HEK293 (cell line): ENCODE measurements around the gene AMPD2.

ENCODE experiments used
- CTCF ChIA-PET: fragments of 350-600 bp; formaldehyde crosslinking; extraction: SDS; loops from one replicate; lab custom pipeline; 2021; ENCODE audit warnings: antibody characterized with exemption; lab: Yijun Ruan, JAX
- POLR2A ChIA-PET: fragments of 300-600 bp; formaldehyde crosslinking; extraction: SDS; loops from one replicate; lab custom pipeline; 2020; ENCODE audit warnings: antibody characterized with exemption, inconsistent platforms; lab: Yijun Ruan, JAX
- H3K27ac ChIP-seq: fragments of 200-500 bp; sonication (Bioruptor generic); 2 replicates; pipeline ENCODE4 v1.5.1; 2014; ENCODE audit warnings: low read depth, low read length, control low read depth, inconsistent platforms; ENCODE audit errors: extremely low read depth
- H3K36me3 ChIP-seq, 2 experiments: fragments of 200-500 bp in 1 of 2; sonication (Bioruptor generic) in 1 of 2; 1 replicate in 1 of 2; 2 replicates in 1 of 2; pipeline ENCODE4 v1.5.1; 2014 to 2017; ENCODE audit warnings: inconsistent platforms in 2 of 2, low read length in 2 of 2; ENCODE audit not compliant: control insufficient read depth in 2 of 2, insufficient read depth in 1 of 2
- H3K4me1 ChIP-seq: fragments of 200-500 bp; sonication (Bioruptor generic); 2 replicates; pipeline ENCODE4 v1.5.1; 2014; ENCODE audit warnings: mild to moderate bottlenecking, low read length, inconsistent platforms; ENCODE audit not compliant: control insufficient read depth, insufficient read depth
- H3K4me3 ChIP-seq: 2 replicates; pipeline ENCODE4 v1.5.1; 2011; ENCODE audit warnings: low read depth, mild to moderate bottlenecking, control low read depth, low read length, moderate library complexity
- H3K9me3 ChIP-seq: fragments of 200-500 bp; sonication (Bioruptor generic); 2 replicates; pipeline ENCODE4 v1.5.1; 2014; ENCODE audit warnings: low read depth, low read length, inconsistent platforms; ENCODE audit not compliant: control insufficient read depth, insufficient read depth
- EGR2 ChIP-seq: fragments of 450-650 bp; formaldehyde crosslinking; IDR thresholded peaks from 2 replicates; pipeline ENCODE4 v1.5.1; 2016; ENCODE audit warnings: low read depth, missing biosample characterization, missing genetic modification characterization
- GFI1B ChIP-seq: fragments of 450-650 bp; formaldehyde crosslinking; IDR thresholded peaks from 2 replicates; pipeline ENCODE4 v1.5.1; 2016; ENCODE audit warnings: missing biosample characterization, missing genetic modification characterization
- GLI2 ChIP-seq: fragments of 450-650 bp; formaldehyde crosslinking; IDR thresholded peaks from 2 replicates; pipeline ENCODE4; 2017; ENCODE audit warnings: missing biosample characterization, missing genetic modification characterization, low read depth, borderline replicate concordance
- PRDM1 ChIP-seq: fragments of 450-650 bp; formaldehyde crosslinking; IDR thresholded peaks from 2 replicates; pipeline ENCODE4; 2016; ENCODE audit warnings: missing biosample characterization, missing genetic modification characterization
- SP7 ChIP-seq: fragments of 450-650 bp; formaldehyde crosslinking; IDR thresholded peaks from 2 replicates; pipeline ENCODE4 v1.5.1; 2016; ENCODE audit warnings: missing biosample characterization, missing genetic modification characterization
- ZBTB17 ChIP-seq: fragments of 450-650 bp; formaldehyde crosslinking; IDR thresholded peaks from 2 replicates; pipeline ENCODE4 v1.5.1; 2016; ENCODE audit warnings: missing biosample characterization, missing genetic modification characterization
- ZBTB20 ChIP-seq: fragments of 450-650 bp; formaldehyde crosslinking; IDR thresholded peaks from 2 replicates; pipeline ENCODE4 v1.5.1; 2016; ENCODE audit warnings: missing biosample characterization, missing genetic modification characterization
- ZFHX2 ChIP-seq: fragments of 450-650 bp; formaldehyde crosslinking; conservative IDR thresholded peaks from 2 replicates; pipeline ENCODE4 v1.5.1; 2016; ENCODE audit warnings: missing biosample characterization, missing genetic modification characterization
- ZFP37 ChIP-seq: fragments of 450-650 bp; formaldehyde crosslinking; IDR thresholded peaks from 2 replicates; pipeline ENCODE4 v1.5.1; 2016; ENCODE audit warnings: missing biosample characterization, missing genetic modification characterization
- ZNF184 ChIP-seq: fragments of 450-650 bp; IDR thresholded peaks from 2 replicates; pipeline ENCODE4 v1.5.1; 2018; ENCODE audit warnings: missing biosample characterization, mild to moderate bottlenecking, missing genetic modification characterization
- ZNF202 ChIP-seq: fragments of 450-650 bp; formaldehyde crosslinking; IDR thresholded peaks from 2 replicates; pipeline ENCODE4 v1.5.1; 2016; ENCODE audit warnings: missing biosample characterization, missing genetic modification characterization, borderline replicate concordance
- ZNF214 ChIP-seq: fragments of 450-650 bp; formaldehyde crosslinking; IDR thresholded peaks from 2 replicates; pipeline ENCODE4 v1.5.1; 2017; ENCODE audit warnings: missing biosample characterization, mild to moderate bottlenecking, missing genetic modification characterization, borderline replicate concordance
- ZNF335 ChIP-seq: fragments of 450-650 bp; formaldehyde crosslinking; conservative IDR thresholded peaks from 2 replicates; pipeline ENCODE4 v1.5.1; 2016; ENCODE audit warnings: missing biosample characterization, missing genetic modification characterization
- ZNF544 ChIP-seq: fragments of 450-650 bp; formaldehyde crosslinking; IDR thresholded peaks from 2 replicates; pipeline ENCODE4 v1.5.0; 2017; ENCODE audit warnings: missing biosample characterization, missing genetic modification characterization
- ZNF600 ChIP-seq: fragments of 450-650 bp; formaldehyde crosslinking; IDR thresholded peaks from 2 replicates; pipeline ENCODE4 v1.5.1; 2016; ENCODE audit warnings: missing biosample characterization, missing genetic modification characterization
- ZNF654 ChIP-seq: fragments of 450-650 bp; formaldehyde crosslinking; IDR thresholded peaks from 2 replicates; pipeline ENCODE4 v1.5.1; 2016; ENCODE audit warnings: low read depth, missing biosample characterization, missing genetic modification characterization
- ZNF660 ChIP-seq: fragments of 450-650 bp; IDR thresholded peaks from 2 replicates; pipeline ENCODE4 v1.5.1; 2018; ENCODE audit warnings: missing biosample characterization, mild to moderate bottlenecking, missing genetic modification characterization
- ZNF701 ChIP-seq: fragments of 450-650 bp; formaldehyde crosslinking; IDR thresholded peaks from 2 replicates; pipeline ENCODE4 v1.5.1; 2016; ENCODE audit warnings: missing biosample characterization, missing genetic modification characterization
- TF ChIP-seq, protein P1 (sequence below): fragments of 450-650 bp; IDR thresholded peaks from 2 replicates; pipeline ENCODE4 v1.5.1; 2018; ENCODE audit warnings: missing biosample characterization, mild to moderate bottlenecking, missing genetic modification characterization
- TF ChIP-seq, protein P2 (sequence below): fragments of 450-650 bp; formaldehyde crosslinking; IDR thresholded peaks from 2 replicates; pipeline ENCODE4 v1.5.1; 2016; ENCODE audit warnings: missing biosample characterization, missing genetic modification characterization
- TF ChIP-seq, protein P3 (sequence below): fragments of 450-650 bp; formaldehyde crosslinking; IDR thresholded peaks from 2 replicates; pipeline ENCODE4 v1.5.1; 2016; ENCODE audit warnings: missing biosample characterization, missing genetic modification characterization
- TF ChIP-seq, protein P4 (sequence below): fragments of 450-650 bp; formaldehyde crosslinking; IDR thresholded peaks from 2 replicates; pipeline ENCODE4 v1.5.1; 2016; ENCODE audit warnings: missing biosample characterization, missing genetic modification characterization, low read depth

AMPD2 gene

DNA sequence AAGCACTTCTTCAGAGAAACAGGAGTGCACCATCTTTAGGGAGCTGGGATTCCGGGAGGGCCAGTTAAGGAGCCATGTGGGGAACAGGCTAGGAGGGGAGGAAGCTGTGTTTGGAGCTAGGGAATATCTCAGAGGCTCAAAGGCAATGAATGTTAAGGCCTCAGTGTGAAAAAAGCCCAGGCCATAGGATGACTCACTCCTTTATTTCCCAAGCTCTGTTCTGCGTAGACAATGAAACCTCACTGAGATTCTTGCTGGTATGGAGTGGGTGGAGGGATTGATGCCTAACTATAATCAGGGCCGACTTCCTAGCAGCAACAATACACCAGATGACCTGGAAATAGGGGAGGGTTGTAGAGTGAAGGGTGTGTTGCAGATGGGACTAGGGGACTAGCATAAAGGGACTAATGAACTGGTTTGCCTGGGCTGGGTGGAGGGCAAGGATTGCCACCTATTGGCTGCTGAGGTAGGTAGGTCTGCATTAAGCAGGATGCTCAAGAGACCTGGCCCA is 2.3 kb upstream of the AMPD2 start:
- H3K4me3 ChIP-seq = no peak overlapping the region
- CTCF ChIA-PET = interaction anchor here (0.7 to 1.8 kb wide), 6 partner anchors 12 to 86 kb away, joined by 3 to 10 read pairs (median 6); no protein-coding TSS in a partner anchor
- H3K9me3 ChIP-seq = no peaks in the 10 kb centered on the region
- no peaks in the 10 kb centered on the region for H3K36me3 ChIP-seq
- H3K4me1 ChIP-seq = peaks cover 4% of the 10 kb centered on the region; the same call in 1 of the 2 replicates
- H3K27ac ChIP-seq = no peak overlapping the region
- TF ChIP-seq ZNF544 (tag by site-specific recombination) = no peak
- TF ChIP-seq, protein P1, sequence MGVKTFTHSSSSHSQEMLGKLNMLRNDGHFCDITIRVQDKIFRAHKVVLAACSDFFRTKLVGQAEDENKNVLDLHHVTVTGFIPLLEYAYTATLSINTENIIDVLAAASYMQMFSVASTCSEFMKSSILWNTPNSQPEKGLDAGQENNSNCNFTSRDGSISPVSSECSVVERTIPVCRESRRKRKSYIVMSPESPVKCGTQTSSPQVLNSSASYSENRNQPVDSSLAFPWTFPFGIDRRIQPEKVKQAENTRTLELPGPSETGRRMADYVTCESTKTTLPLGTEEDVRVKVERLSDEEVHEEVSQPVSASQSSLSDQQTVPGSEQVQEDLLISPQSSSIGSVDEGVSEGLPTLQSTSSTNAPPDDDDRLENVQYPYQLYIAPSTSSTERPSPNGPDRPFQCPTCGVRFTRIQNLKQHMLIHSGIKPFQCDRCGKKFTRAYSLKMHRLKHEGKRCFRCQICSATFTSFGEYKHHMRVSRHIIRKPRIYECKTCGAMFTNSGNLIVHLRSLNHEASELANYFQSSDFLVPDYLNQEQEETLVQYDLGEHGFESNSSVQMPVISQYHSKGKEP = no peak
- peak; percentile 40; the same call in 1 of the 2 replicates for TF ChIP-seq EGR2 (tag by site-specific recombination)
- peak; percentile 81 for TF ChIP-seq GFI1B
- TF ChIP-seq ZNF654 (tag by site-specific recombination) = peak; percentile 5; the same call in 1 of the 2 replicates
- TF ChIP-seq ZNF335 (tag by site-specific recombination) = peak; percentile 45; the same call in 1 of the 2 replicates
- TF ChIP-seq SP7 (tag by site-specific recombination) = 0 out of 2 replicates have a peak, but pooled peaks have one; percentile 12
- TF ChIP-seq ZBTB20 (tag by site-specific recombination) = peak; percentile 82
- TF ChIP-seq ZNF202 (tag by site-specific recombination) = no peak
- 0 out of 2 replicates have a peak, but pooled peaks have one; percentile 49 for TF ChIP-seq ZNF660
- no peak for TF ChIP-seq GLI2
- peak; percentile 95 for TF ChIP-seq ZNF600 (tag by site-specific recombination)
- TF ChIP-seq ZFHX2 (tag by site-specific recombination) = peak; percentile 66
- TF ChIP-seq ZBTB17 = peak; percentile 38
- TF ChIP-seq ZFP37 (tag by site-specific recombination) = 0 out of 2 replicates have a peak, but pooled peaks have one; percentile 36
- TF ChIP-seq, protein P2, sequence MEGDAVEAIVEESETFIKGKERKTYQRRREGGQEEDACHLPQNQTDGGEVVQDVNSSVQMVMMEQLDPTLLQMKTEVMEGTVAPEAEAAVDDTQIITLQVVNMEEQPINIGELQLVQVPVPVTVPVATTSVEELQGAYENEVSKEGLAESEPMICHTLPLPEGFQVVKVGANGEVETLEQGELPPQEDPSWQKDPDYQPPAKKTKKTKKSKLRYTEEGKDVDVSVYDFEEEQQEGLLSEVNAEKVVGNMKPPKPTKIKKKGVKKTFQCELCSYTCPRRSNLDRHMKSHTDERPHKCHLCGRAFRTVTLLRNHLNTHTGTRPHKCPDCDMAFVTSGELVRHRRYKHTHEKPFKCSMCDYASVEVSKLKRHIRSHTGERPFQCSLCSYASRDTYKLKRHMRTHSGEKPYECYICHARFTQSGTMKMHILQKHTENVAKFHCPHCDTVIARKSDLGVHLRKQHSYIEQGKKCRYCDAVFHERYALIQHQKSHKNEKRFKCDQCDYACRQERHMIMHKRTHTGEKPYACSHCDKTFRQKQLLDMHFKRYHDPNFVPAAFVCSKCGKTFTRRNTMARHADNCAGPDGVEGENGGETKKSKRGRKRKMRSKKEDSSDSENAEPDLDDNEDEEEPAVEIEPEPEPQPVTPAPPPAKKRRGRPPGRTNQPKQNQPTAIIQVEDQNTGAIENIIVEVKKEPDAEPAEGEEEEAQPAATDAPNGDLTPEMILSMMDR (tag by site-specific recombination) = peak; percentile 41; the same call in 1 of the 2 replicates
- TF ChIP-seq, protein P3, sequence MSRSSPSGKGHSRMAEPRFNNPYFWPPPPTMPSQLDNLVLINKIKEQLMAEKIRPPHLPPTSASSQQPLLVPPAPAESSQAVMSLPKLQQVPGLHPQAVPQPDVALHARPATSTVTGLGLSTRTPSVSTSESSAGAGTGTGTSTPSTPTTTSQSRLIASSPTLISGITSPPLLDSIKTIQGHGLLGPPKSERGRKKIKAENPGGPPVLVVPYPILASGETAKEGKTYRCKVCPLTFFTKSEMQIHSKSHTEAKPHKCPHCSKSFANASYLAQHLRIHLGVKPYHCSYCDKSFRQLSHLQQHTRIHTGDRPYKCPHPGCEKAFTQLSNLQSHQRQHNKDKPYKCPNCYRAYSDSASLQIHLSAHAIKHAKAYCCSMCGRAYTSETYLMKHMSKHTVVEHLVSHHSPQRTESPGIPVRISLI (tag by site-specific recombination) = peak; percentile 82; the same call in 1 of the 2 replicates
- POLR2A ChIA-PET = interaction anchor here (1.7 kb wide), 1 partner anchor 69 kb away, joined by 10 read pairs; the partner anchor contains the start of gene GNAI3

DNA sequence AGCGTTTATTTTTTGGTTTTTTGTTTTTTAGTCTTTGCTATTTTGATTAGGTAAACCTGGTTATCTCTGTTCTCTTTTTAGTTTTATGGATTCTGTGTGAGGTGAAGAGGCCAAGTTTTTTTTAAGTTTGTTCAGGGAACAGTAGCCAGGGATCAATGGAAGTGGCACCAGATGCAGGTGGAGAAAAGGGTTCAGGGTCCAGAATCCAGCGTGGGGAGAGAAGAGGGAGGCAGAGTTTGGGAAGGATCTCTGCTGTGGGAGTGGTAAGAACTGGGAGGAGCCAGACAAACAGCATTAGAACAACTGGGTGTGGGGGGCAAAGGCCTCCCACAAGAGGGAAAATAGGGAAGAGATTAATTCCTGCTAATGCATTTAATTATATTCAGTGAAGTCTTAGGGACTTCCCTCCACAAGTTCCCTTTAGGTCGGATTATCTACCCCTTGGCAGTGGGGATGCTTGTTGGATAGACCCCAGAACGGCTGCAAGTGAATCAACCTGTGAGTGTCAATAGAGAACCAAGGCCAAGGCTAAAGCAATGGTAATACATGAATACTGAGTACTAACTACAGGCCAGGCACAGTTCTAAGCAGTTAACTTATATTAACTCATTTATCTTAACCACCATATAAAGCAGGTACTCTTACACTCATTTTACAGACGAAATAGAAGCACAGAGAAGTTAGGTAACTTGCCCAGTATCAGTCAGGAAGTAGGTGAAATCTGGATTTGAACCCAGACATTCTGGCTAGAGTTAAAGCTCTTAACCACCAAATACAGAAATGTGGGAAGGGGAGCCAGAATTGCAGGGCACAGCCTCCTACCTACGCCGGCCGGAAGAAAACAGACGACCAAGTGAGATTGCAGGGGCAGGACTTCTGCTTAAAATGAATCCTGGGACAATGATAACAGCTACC is 719 bp upstream of the AMPD2 start:
- Histone ChIP-seq H3K4me3 (peak overlapping the region; percentile 73), H3K9me3 (no peaks in the 10 kb centered on the region), H3K36me3 (no peaks in the 10 kb centered on the region), H3K4me1 (peaks cover 4% of the 10 kb centered on the region; the same call in 1 of the 2 replicates), H3K27ac (peak overlapping the region; percentile 1; the same call in 1 of the 2 replicates)
- POLR2A ChIA-PET = interaction anchor here (2.4 kb wide), 1 partner anchor 70 kb away, joined by 29 read pairs; the partner anchor contains the start of gene GNAI3
- CTCF ChIA-PET = interaction anchor here (0.6 to 2.0 kb wide), 6 partner anchors 11 to 455 kb away, joined by 3 to 18 read pairs (median 4); no protein-coding TSS in a partner anchor
- TF ChIP-seq ZNF214 (no peak), PRDM1 (tag by site-specific recombination) (0 out of 2 replicates have a peak, but pooled peaks have one; percentile 66), ZNF701 (tag by site-specific recombination) (no peak), ZNF184 (tag by site-specific recombination) (0 out of 2 replicates have a peak, but pooled peaks have one; percentile 32)
- TF ChIP-seq, protein P4, sequence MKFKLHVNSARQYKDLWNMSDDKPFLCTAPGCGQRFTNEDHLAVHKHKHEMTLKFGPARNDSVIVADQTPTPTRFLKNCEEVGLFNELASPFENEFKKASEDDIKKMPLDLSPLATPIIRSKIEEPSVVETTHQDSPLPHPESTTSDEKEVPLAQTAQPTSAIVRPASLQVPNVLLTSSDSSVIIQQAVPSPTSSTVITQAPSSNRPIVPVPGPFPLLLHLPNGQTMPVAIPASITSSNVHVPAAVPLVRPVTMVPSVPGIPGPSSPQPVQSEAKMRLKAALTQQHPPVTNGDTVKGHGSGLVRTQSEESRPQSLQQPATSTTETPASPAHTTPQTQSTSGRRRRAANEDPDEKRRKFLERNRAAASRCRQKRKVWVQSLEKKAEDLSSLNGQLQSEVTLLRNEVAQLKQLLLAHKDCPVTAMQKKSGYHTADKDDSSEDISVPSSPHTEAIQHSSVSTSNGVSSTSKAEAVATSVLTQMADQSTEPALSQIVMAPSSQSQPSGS (tag by site-specific recombination) = no peak
- TF ChIP-seq, protein P3 (tag by site-specific recombination) = no peak
